Suprapubic skin (tissue), 3 donors: ENCODE data around the gene PLXNC1.

Source experiments
- CTCF ChIP-seq, 2 donors: fragments of 200-600 bp in 1 of 2; fragments of 450-650 bp in 1 of 2; sonication (generic) in 1 of 2; IDR thresholded peaks; one replicate each; pipeline ENCODE4 v1.5.1; 2016 to 2019; ENCODE audit warnings: antibody characterized with exemption in 2 of 2, mild to moderate bottlenecking in 1 of 2, moderate library complexity in 1 of 2
- POLR2A ChIP-seq, 2 donors: fragments of 450-650 bp; IDR thresholded peaks; one replicate each; pipeline ENCODE4 v1.6.1; 2017; ENCODE audit warnings: antibody characterized with exemption in 2 of 2, mild to moderate bottlenecking in 2 of 2, moderate library complexity in 2 of 2

DNA sequence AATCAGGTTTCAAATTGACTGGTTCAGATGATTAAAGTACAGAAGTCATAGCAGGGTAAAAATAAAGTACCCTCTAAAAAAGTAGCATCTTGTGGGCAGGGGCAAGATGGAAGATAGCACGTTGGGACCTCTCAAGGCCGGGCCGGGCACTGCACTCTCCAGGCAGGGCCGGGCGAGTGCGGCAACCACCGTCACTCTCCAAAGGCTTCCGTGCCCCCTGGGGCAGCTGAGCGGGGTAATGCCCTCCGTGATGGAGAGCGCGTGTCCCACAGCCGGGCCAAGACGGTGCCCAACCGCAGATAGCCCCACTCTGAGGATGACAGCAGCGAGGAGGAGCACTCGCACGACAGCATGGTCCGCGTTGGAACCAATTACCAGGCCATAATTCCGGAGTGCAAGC lies 8.6 kb upstream of the PLXNC1 start:
- TF ChIP-seq POLR2A (IDR thresholded peaks at IDR 0.05) (no peak), CTCF (IDR thresholded peaks at IDR 0.05) (no peak)
